Measurements from ENCODE around the gene GLB1L2.

Gene GLB1L2

GRCh38 chr11:134382257-134382656 is 50.5 kb downstream of the GLB1L2 start:
- Histone ChIP-seq H3K9me3 (ENCODE audit: control insufficient read depth, insufficient read depth, low read length) (no peaks in the 10 kb centered on the region), H3K9ac (ENCODE audit: low read depth, low read length) (no peak overlapping the region), H3K4me3 (ENCODE audit: low read depth, low read length) (no peak overlapping the region), H3K4me1 (ENCODE audit: control insufficient read depth, insufficient read depth, low read length) (no peaks in the 10 kb centered on the region), H3K36me3 (ENCODE audit: control insufficient read depth, insufficient read depth, low read length) (peaks cover 26% of the 10 kb centered on the region), H3K27ac (ENCODE audit: low read depth, low read length) (no peak overlapping the region), H3K27me3 (ENCODE audit: control insufficient read depth, insufficient read depth, low read length) (no peaks in the 10 kb centered on the region)

- H3K4me3 ChIP-seq (ENCODE audit: low read depth, low read length), result no peak overlapping the region
These were observed 51.0 kb downstream of the GLB1L2 start for GRCh38 chr11:134382830-134383229.

DNA sequence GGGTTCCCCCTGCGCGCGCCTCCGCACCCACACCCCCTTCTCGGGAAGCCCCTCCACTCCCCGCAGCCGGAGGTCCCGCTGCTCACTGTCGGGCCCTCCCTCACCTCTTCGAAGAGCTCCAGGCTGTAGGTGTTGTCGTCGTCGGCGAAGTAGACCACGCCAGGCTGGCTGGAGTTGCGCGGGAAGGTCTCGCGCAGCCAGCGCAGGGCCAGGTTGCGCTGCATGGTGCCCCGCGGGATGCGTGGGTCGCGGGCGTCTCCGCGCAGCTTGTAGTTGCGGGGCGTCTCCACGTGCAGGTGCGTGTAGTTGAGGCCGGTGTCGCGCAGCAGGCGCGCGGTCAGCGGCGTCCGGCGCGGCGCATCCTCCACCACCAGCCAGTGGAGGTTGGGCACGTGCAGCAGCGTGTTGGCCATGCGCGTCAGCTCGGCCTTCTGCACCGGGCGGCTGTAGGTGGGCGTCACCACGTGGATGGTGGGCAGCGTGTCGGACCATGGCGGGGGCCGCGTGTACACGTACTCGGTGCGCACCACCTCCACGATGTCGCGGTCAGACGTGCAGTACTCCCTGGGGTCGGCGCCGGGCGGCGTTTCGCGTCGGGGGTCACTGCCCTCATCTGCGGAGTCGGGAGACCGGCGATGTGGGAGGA is 51.9 kb downstream of the GLB1L2 start:
- no peaks in the 10 kb centered on the region for H3K9me3 ChIP-seq (ENCODE audit: control insufficient read depth, insufficient read depth, low read length)
- H3K4me1 ChIP-seq (ENCODE audit: control insufficient read depth, insufficient read depth, low read length), result no peaks in the 10 kb centered on the region
- peaks cover 31% of the 10 kb centered on the region for H3K36me3 ChIP-seq (ENCODE audit: control insufficient read depth, insufficient read depth, low read length)
- H3K27ac ChIP-seq (ENCODE audit: low read depth, low read length), result no peak overlapping the region
- no peak overlapping the region for H3K9ac ChIP-seq (ENCODE audit: low read depth, low read length)
- no peaks in the 10 kb centered on the region for H3K27me3 ChIP-seq (ENCODE audit: control insufficient read depth, insufficient read depth, low read length)
- no peak overlapping the region for H3K4me3 ChIP-seq (ENCODE audit: low read depth, low read length)

More at GRCh38 chr11:134382830-134383229, 51.0 kb downstream of the GLB1L2 start:
- H3K36me3 ChIP-seq (ENCODE audit: control insufficient read depth, insufficient read depth, low read length), result peaks cover 31% of the 10 kb centered on the region
- H3K27ac ChIP-seq (ENCODE audit: low read depth, low read length), result no peak overlapping the region
- H3K27me3 ChIP-seq (ENCODE audit: control insufficient read depth, insufficient read depth, low read length), result no peaks in the 10 kb centered on the region
- no peaks in the 10 kb centered on the region for H3K9me3 ChIP-seq (ENCODE audit: control insufficient read depth, insufficient read depth, low read length)
- H3K9ac ChIP-seq (ENCODE audit: low read depth, low read length), result no peak overlapping the region
- H3K4me1 ChIP-seq (ENCODE audit: control insufficient read depth, insufficient read depth, low read length), result no peaks in the 10 kb centered on the region

DNA sequence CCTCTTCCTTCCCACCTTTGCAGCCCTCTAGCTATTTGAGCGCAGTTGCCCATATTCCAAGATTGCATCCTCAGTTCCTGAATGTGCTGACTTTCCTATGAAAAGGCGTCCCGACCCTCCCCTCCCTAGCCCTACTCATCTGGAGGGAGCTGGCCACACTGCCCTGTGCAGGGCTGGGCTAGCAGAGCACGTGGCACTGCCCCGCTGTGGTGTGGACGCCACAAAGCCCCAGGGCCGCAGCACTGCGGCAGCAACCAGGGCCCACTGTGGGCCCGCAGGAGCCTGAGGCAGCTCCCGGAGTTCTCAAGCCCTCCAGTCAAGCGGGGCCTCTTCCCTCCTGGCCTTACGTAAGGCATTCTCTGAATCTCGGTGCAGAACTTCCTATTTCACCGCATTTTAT is 52.6 kb downstream of the GLB1L2 start:
- Histone ChIP-seq H3K9ac (ENCODE audit: low read depth, low read length) (no peak overlapping the region), H3K27ac (ENCODE audit: low read depth, low read length) (no peak overlapping the region), H3K27me3 (ENCODE audit: control insufficient read depth, insufficient read depth, low read length) (no peaks in the 10 kb centered on the region), H3K4me1 (ENCODE audit: control insufficient read depth, insufficient read depth, low read length) (no peaks in the 10 kb centered on the region), H3K4me3 (ENCODE audit: low read depth, low read length) (no peak overlapping the region), H3K36me3 (ENCODE audit: control insufficient read depth, insufficient read depth, low read length) (peaks cover 31% of the 10 kb centered on the region), H3K9me3 (ENCODE audit: control insufficient read depth, insufficient read depth, low read length) (no peaks in the 10 kb centered on the region)

DNA sequence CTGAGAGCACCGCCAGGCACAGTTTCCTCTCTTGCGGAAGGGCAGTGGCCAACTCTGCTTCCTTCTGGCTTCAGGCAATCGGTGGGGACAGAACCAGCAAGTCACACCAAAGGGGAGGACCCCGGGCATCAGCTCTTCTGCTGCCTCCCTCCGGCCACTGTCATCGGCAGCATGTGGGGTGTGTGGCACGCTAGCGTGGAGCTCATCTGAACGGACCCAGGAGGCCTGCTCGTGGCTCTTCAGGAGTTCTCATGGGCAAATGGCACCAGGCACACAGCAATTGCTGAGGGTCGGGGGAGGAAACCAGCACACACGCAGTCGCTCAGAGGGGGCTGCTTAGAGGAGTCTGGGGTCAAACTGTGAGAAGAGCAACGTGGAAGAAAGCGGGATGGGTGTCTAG is 53.4 kb downstream of the GLB1L2 start:
- Histone ChIP-seq H3K9ac (ENCODE audit: low read depth, low read length) (no peak overlapping the region), H3K36me3 (ENCODE audit: control insufficient read depth, insufficient read depth, low read length) (peaks cover 27% of the 10 kb centered on the region), H3K4me3 (ENCODE audit: low read depth, low read length) (no peak overlapping the region), H3K27me3 (ENCODE audit: control insufficient read depth, insufficient read depth, low read length) (no peaks in the 10 kb centered on the region), H3K27ac (ENCODE audit: low read depth, low read length) (no peak overlapping the region), H3K4me1 (ENCODE audit: control insufficient read depth, insufficient read depth, low read length) (no peaks in the 10 kb centered on the region), H3K9me3 (ENCODE audit: control insufficient read depth, insufficient read depth, low read length) (no peaks in the 10 kb centered on the region)

- Histone ChIP-seq H3K27ac (ENCODE audit: low read depth, low read length) (no peak overlapping the region), H3K27me3 (ENCODE audit: control insufficient read depth, insufficient read depth, low read length) (no peaks in the 10 kb centered on the region), H3K4me3 (ENCODE audit: low read depth, low read length) (no peak overlapping the region)
These were observed 54.2 kb downstream of the GLB1L2 start for GRCh38 chr11:134385774-134386565.

GRCh38 chr11:134386945-134387344 is 55.2 kb downstream of the GLB1L2 start:
- Histone ChIP-seq H3K4me1 (ENCODE audit: control insufficient read depth, insufficient read depth, low read length) (no peaks in the 10 kb centered on the region), H3K4me3 (ENCODE audit: low read depth, low read length) (no peak overlapping the region), H3K36me3 (ENCODE audit: control insufficient read depth, insufficient read depth, low read length) (peaks cover 15% of the 10 kb centered on the region), H3K27me3 (ENCODE audit: control insufficient read depth, insufficient read depth, low read length) (no peaks in the 10 kb centered on the region), H3K27ac (ENCODE audit: low read depth, low read length) (no peak overlapping the region), H3K9ac (ENCODE audit: low read depth, low read length) (no peak overlapping the region), H3K9me3 (ENCODE audit: control insufficient read depth, insufficient read depth, low read length) (no peaks in the 10 kb centered on the region)

More at GRCh38 chr11:134385774-134386565, 54.2 kb downstream of the GLB1L2 start:
- Histone ChIP-seq H3K36me3 (ENCODE audit: control insufficient read depth, insufficient read depth, low read length) (peaks cover 24% of the 10 kb centered on the region), H3K9ac (ENCODE audit: low read depth, low read length) (no peak overlapping the region), H3K4me1 (ENCODE audit: control insufficient read depth, insufficient read depth, low read length) (no peaks in the 10 kb centered on the region), H3K9me3 (ENCODE audit: control insufficient read depth, insufficient read depth, low read length) (no peaks in the 10 kb centered on the region)

GRCh38 chr11:134387501-134387900 is 55.7 kb downstream of the GLB1L2 start:
- H3K9ac ChIP-seq (ENCODE audit: low read depth, low read length), result no peak overlapping the region
- no peaks in the 10 kb centered on the region for H3K9me3 ChIP-seq (ENCODE audit: control insufficient read depth, insufficient read depth, low read length)
- no peaks in the 10 kb centered on the region for H3K4me1 ChIP-seq (ENCODE audit: control insufficient read depth, insufficient read depth, low read length)
- H3K4me3 ChIP-seq (ENCODE audit: low read depth, low read length), result no peak overlapping the region
- H3K27me3 ChIP-seq (ENCODE audit: control insufficient read depth, insufficient read depth, low read length), result no peaks in the 10 kb centered on the region
- no peak overlapping the region for H3K27ac ChIP-seq (ENCODE audit: low read depth, low read length)
- H3K36me3 ChIP-seq (ENCODE audit: control insufficient read depth, insufficient read depth, low read length), result peaks cover 9% of the 10 kb centered on the region

DNA sequence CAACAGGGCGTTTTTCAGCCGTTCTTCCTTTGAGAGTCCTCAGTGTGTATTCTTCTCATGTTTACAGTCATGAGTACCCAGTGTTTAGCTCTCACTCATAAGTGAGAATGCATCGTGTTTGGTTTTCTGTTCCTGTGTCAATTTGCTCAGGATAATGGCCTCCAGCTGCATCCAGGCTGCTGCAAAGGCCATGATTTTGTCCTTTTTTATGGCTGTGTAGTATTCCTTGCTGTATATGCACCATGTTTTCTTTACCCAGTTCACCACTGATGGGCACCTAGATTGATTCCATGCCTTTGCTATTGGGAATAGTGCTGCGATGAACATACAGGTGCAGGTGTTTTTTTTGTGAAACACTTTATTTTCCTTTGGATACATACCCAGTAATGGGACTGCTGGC is 56.8 kb downstream of the GLB1L2 start:
- Histone ChIP-seq H3K27me3 (ENCODE audit: control insufficient read depth, insufficient read depth, low read length) (no peaks in the 10 kb centered on the region), H3K9ac (ENCODE audit: low read depth, low read length) (no peak overlapping the region), H3K36me3 (ENCODE audit: control insufficient read depth, insufficient read depth, low read length) (peaks cover 14% of the 10 kb centered on the region), H3K4me3 (ENCODE audit: low read depth, low read length) (no peak overlapping the region), H3K4me1 (ENCODE audit: control insufficient read depth, insufficient read depth, low read length) (no peaks in the 10 kb centered on the region), H3K27ac (ENCODE audit: low read depth, low read length) (no peak overlapping the region), H3K9me3 (ENCODE audit: control insufficient read depth, insufficient read depth, low read length) (no peaks in the 10 kb centered on the region)

- H3K36me3 ChIP-seq (ENCODE audit: control insufficient read depth, insufficient read depth, low read length), result peaks cover 14% of the 10 kb centered on the region
- H3K27me3 ChIP-seq (ENCODE audit: control insufficient read depth, insufficient read depth, low read length), result no peaks in the 10 kb centered on the region
These were observed 57.8 kb downstream of the GLB1L2 start for GRCh38 chr11:134389464-134390180.

More at GRCh38 chr11:134389464-134390180, 57.8 kb downstream of the GLB1L2 start:
- Histone ChIP-seq H3K9ac (ENCODE audit: low read depth, low read length) (no peak overlapping the region), H3K27ac (ENCODE audit: low read depth, low read length) (no peak overlapping the region), H3K4me3 (ENCODE audit: low read depth, low read length) (no peak overlapping the region), H3K9me3 (ENCODE audit: control insufficient read depth, insufficient read depth, low read length) (no peaks in the 10 kb centered on the region), H3K4me1 (ENCODE audit: control insufficient read depth, insufficient read depth, low read length) (no peaks in the 10 kb centered on the region)

All from HUES48 (cell line).